Sigmoid colon (tissue), 7 donors: ENCODE results near the gene CCDC7. TPM values are rescaled to one million over a fixed set of nuclear protein-coding genes. Genes with fewer than 3 reads are reported as not detected.
"Not testable (repeated sequence)": the region's sequence is repeated elsewhere in the genome, so short reads cannot be mapped to it uniquely, and the experiment has no call there.

Experiments
- DNase-seq: peaks from one replicate; pipeline ENCODE4 v3.0.0-alpha.2; 2019
- H3K27ac ChIP-seq, 4 donors: fragments of 200-600 bp; sonication (generic); one replicate each; pipeline ENCODE4 v1.5.1; 2016 to 2019; ENCODE audit warnings: mild to moderate bottlenecking in 1 of 4
- H3K27me3 ChIP-seq, 3 donors: fragments of 200-600 bp; sonication (generic); one replicate each; pipeline ENCODE4 v1.5.1; 2019; ENCODE audit warnings: mild to moderate bottlenecking in 1 of 3
- H3K36me3 ChIP-seq, 4 donors: fragments of 200-600 bp; sonication (generic); one replicate each; pipeline ENCODE4 v1.5.1; 2016 to 2019
- H3K4me1 ChIP-seq, 4 donors: fragments of 200-600 bp; sonication (generic); one replicate each; pipeline ENCODE4 v1.5.1; 2017 to 2019
- H3K4me3 ChIP-seq, 4 donors: fragments of 200-600 bp; sonication (generic); one replicate each; pipeline ENCODE4 v1.5.1; 2017 to 2019; ENCODE audit warnings: mild to moderate bottlenecking in 2 of 4, moderate library complexity in 1 of 4
- H3K9me3 ChIP-seq, 4 donors: fragments of 200-600 bp in 3 of 4; sonication (generic) in 3 of 4; one replicate each; pipeline versions ENCODE4 v1.5.1 to v1.6.1; 2013 to 2019
- CTCF ChIP-seq, 4 experiments: fragments of 450-650 bp in 3 of 4; fragments of 200-600 bp in 1 of 4; IDR thresholded peaks; one replicate each; pipeline ENCODE4 v1.5.1; 2016 to 2019; ENCODE audit warnings: antibody characterized with exemption in 4 of 4, mild to moderate bottlenecking in 3 of 4, moderate library complexity in 2 of 4
- EP300 ChIP-seq, 4 donors: sonication (generic); formaldehyde crosslinking; IDR thresholded peaks; one replicate each; pipeline ENCODE4 v1.6.1; 2017; ENCODE audit warnings: antibody characterized with exemption in 4 of 4
- POLR2A ChIP-seq, 2 donors: fragments of 450-650 bp; IDR thresholded peaks; one replicate each; pipeline ENCODE4 v1.6.1; 2016; ENCODE audit warnings: antibody characterized with exemption in 2 of 2, mild to moderate bottlenecking in 2 of 2, moderate library complexity in 2 of 2
- POLR2AphosphoS5 ChIP-seq, 4 donors: sonication (generic); formaldehyde crosslinking; IDR thresholded peaks; one replicate each; pipeline ENCODE4 v1.6.1; 2017; ENCODE audit warnings: antibody characterized with exemption in 4 of 4
- WGBS, 2 donors: extraction: QIAGEN DNeasy Blood & Tissue Kit; methylation state at CpG; one replicate each; pipeline ENCODE4 v1.1.7; 2013; 5-methylcytosine and 5-hydroxymethylcytosine counted together
- intact Hi-C: fragments of 100-400 bp; cut with DNase I; formaldehyde crosslinking; loops from one replicate; pipeline ENCODE4 v1.15.1; 2023
- polyA plus RNA-seq, 3 donors: library from polyadenylated mRNA; stranded (reverse); fragments of 200-250 nt; gene quantifications; one replicate each; pipeline ENCODE4 v1.2.3, GENCODE V29; 2013
- total RNA-seq, 4 donors: library from RNA; depleted of rRNA; stranded (reverse); fragments of >200 nt; gene quantifications; one replicate each; pipeline ENCODE4 v1.1.0, GENCODE V29; 2016
- donor health status: healthy with polysubstance abuse.
- donor health status: Bipolar disorder and iron deficiency.
- donor health status: healthy.

Gene CCDC7
- total and polyA plus RNA-seq, 7 donors: 0.46 to 84.9 (median 42.9) TPM

- TF ChIP-seq POLR2AphosphoS5 (IDR thresholded peaks at IDR 0.05): no peak
- no peak for TF ChIP-seq CTCF (IDR thresholded peaks at IDR 0.05)
- no peak for TF ChIP-seq POLR2A (IDR thresholded peaks at IDR 0.05)
- TF ChIP-seq EP300 (IDR thresholded peaks at IDR 0.05): no peak
- Histone ChIP-seq H3K4me3 (no peak overlapping the region), H3K27me3 (no peaks in the 10 kb centered on the region), H3K4me1 (no peaks in the 10 kb centered on the region), H3K36me3 (no peaks in the 10 kb centered on the region), H3K9me3 (no peaks in the 10 kb centered on the region), H3K27ac (no peak overlapping the region)
- no peak for DNase-seq
- WGBS, 2 donors: 65 to 80% methylated on average over 3 of the region's 3 CpGs
- intact Hi-C loops: no loop called here
Observed at GRCh38 chr10:32556783-32557395, 110.9 kb downstream of the CCDC7 start.

- H3K36me3 ChIP-seq, H3K9me3 ChIP-seq, H3K4me3 ChIP-seq, H3K4me1 ChIP-seq, H3K27ac ChIP-seq, intact Hi-C loops, H3K27me3 ChIP-seq, DNase-seq: not testable (repeated sequence)
Observed at GRCh38 chr10:32562695-32563094, 116.8 kb downstream of the CCDC7 start.

GRCh38 chr10:32577448-32577847 is 131.5 kb downstream of the CCDC7 start:
- H3K4me1 ChIP-seq: no peaks in the 10 kb centered on the region
- TF ChIP-seq POLR2AphosphoS5 (IDR thresholded peaks at IDR 0.05): no peak
- TF ChIP-seq CTCF (IDR thresholded peaks at IDR 0.05): no peak
- TF ChIP-seq EP300 (IDR thresholded peaks at IDR 0.05): no peak
- no peak for TF ChIP-seq POLR2A (IDR thresholded peaks at IDR 0.05)
- no peaks in the 10 kb centered on the region for H3K27me3 ChIP-seq
- no peaks in the 10 kb centered on the region for H3K9me3 ChIP-seq
- H3K4me3 ChIP-seq: no peak overlapping the region
- intact Hi-C loops: no loop called here
- DNase-seq: no peak
- no peak overlapping the region for H3K27ac ChIP-seq
- no peaks in the 10 kb centered on the region for H3K36me3 ChIP-seq

- H3K4me1 ChIP-seq: no peaks in the 10 kb centered on the region
- no peaks in the 10 kb centered on the region for H3K36me3 ChIP-seq
- no peaks in the 10 kb centered on the region for H3K27me3 ChIP-seq
- no peak overlapping the region for H3K27ac ChIP-seq
- no peak for DNase-seq
- no peak overlapping the region for H3K4me3 ChIP-seq
- H3K9me3 ChIP-seq: no peaks in the 10 kb centered on the region
- 60 to 79% methylated on average over 2 of the region's 2 CpGs for WGBS, 2 donors
- no peak for TF ChIP-seq POLR2AphosphoS5 (IDR thresholded peaks at IDR 0.05)
- no peak for TF ChIP-seq CTCF (IDR thresholded peaks at IDR 0.05)
- TF ChIP-seq POLR2A (IDR thresholded peaks at IDR 0.05): no peak
- TF ChIP-seq EP300 (IDR thresholded peaks at IDR 0.05): no peak
- intact Hi-C loops: no loop called here
Observed at GRCh38 chr10:32582946-32583345, 137.0 kb downstream of the CCDC7 start.

GRCh38 chr10:32598022-32598421 is 152.1 kb downstream of the CCDC7 start:
- H3K9me3 ChIP-seq: not testable (repeated sequence)
- 76 to 91% methylated on average over 5 of the region's 5 CpGs for WGBS, 2 donors

GRCh38 chr10:32600317-32600716 is 154.4 kb downstream of the CCDC7 start:
- Histone ChIP-seq H3K9me3 (peaks cover 0 to 7% (median 2%) of the 10 kb centered on the region in 4 donors), H3K27me3 (no peaks in the 10 kb centered on the region), H3K4me3 (no peak overlapping the region), H3K36me3 (peaks cover 0 to 17% (median 11%) of the 10 kb centered on the region in 4 donors), H3K4me1 (no peaks in the 10 kb centered on the region), H3K27ac (no peak overlapping the region)
- intact Hi-C loops: no loop called here
- no peak for DNase-seq
- TF ChIP-seq POLR2AphosphoS5 (IDR thresholded peaks at IDR 0.05) (no peak), POLR2A (IDR thresholded peaks at IDR 0.05) (no peak), EP300 (IDR thresholded peaks at IDR 0.05) (no peak), CTCF (IDR thresholded peaks at IDR 0.05) (no peak)
- WGBS, 2 donors: 74 to 77% methylated on average over 2 of the region's 2 CpGs

More at GRCh38 chr10:32598022-32598421, 152.1 kb downstream of the CCDC7 start:
- H3K27ac ChIP-seq, H3K4me1 ChIP-seq, DNase-seq, H3K27me3 ChIP-seq, H3K4me3 ChIP-seq, intact Hi-C loops: not testable (repeated sequence)
- peaks cover 0 to 17% (median 11%) of the 10 kb centered on the region in 4 donors for H3K36me3 ChIP-seq

- peaks cover 0 to 17% (median 11%) of the 10 kb centered on the region in 4 donors for H3K36me3 ChIP-seq
- 80 to 87% methylated on average over 3 of the region's 3 CpGs for WGBS, 2 donors
- H3K9me3 ChIP-seq, H3K4me3 ChIP-seq, intact Hi-C loops, H3K27ac ChIP-seq, DNase-seq, H3K27me3 ChIP-seq, H3K4me1 ChIP-seq: not testable (repeated sequence)
Observed at GRCh38 chr10:32601562-32601961, 155.6 kb downstream of the CCDC7 start.
